H1 (cell line): ENCODE data around the gene FRMPD1. TPM values are rescaled to one million over a fixed set of nuclear protein-coding genes. Genes with fewer than 3 reads are reported as not detected.

Experiments used
- BRCA1 ChIP-seq: IDR thresholded peaks from 2 replicates; pipeline ENCODE4 v1.6.1; 2012; ENCODE audit warnings: low read depth, low read length, improper control_type of control experiment
- HDAC2 ChIP-seq, 2 experiments: fragments of 300-600 bp in 1 of 2; sonication (generic) in 1 of 2; IDR thresholded peaks; 2 replicates each; pipeline ENCODE4 v1.6.1; 2011 to 2012; ENCODE audit warnings: low read depth in 2 of 2, low read length in 2 of 2, mild to moderate bottlenecking in 2 of 2, moderate library complexity in 2 of 2, borderline replicate concordance in 1 of 2, inconsistent platforms in 1 of 2
- MAFK ChIP-seq: IDR thresholded peaks from 2 replicates; pipeline ENCODE4 v1.6.1; 2012; ENCODE audit warnings: low read depth, mild to moderate bottlenecking, improper control_type of control experiment, low read length
- RBBP5 ChIP-seq: IDR thresholded peaks from 2 replicates; pipeline ENCODE4 v1.7.1; 2012; ENCODE audit warnings: low read depth, mild to moderate bottlenecking, inconsistent platforms, low read length, moderate library complexity, borderline replicate concordance
- polyA plus RNA-seq, 7 experiments: library from polyadenylated mRNA; depleted of rRNA in 3 of 7; stranded (reverse) in 5 of 7; unstranded in 2 of 7; fragments of >200 nt in 5 of 7; fragments of 200-250 nt in 2 of 7; gene quantifications; 1 replicate in 5 of 7; 2 replicates in 1 of 7; 4 replicates in 1 of 7; pipeline versions ENCODE4 v1.2.1 to v1.2.3, GENCODE V29; 2011 to 2013; ENCODE audit warnings: missing spikeins in 2 of 7, mixed read lengths in 2 of 7
- total RNA-seq: library from RNA; stranded (reverse); fragmentation: NEBNext Ultra II Directional; extraction: Animal tissue kit (Norgen Biotek cat#: 25700); gene quantifications from 2 replicates; pipeline ENCODE4 v1.2.1, GENCODE V29; 2021
- TF ChIP-seq, protein P1 (sequence below), 3 experiments: IDR thresholded peaks; 1 replicate in 2 of 3; 2 replicates in 1 of 3; pipeline versions ENCODE4 v1.5.1 to v1.6.1; 2011; ENCODE audit warnings: low read length in 3 of 3, mild to moderate bottlenecking in 3 of 3, inconsistent platforms in 2 of 3, low read depth in 1 of 3, moderate library complexity in 1 of 3; ENCODE audit not compliant: insufficient read depth in 1 of 3; ENCODE audit errors: control extremely low read depth in 1 of 3

The FRMPD1 gene
- total and polyA plus RNA-seq, 2 of the 8 experiments (the other 6 are each of a cell fraction or from before 2014, with no cell fraction given) = 0.27 to 0.32 TPM

DNA sequence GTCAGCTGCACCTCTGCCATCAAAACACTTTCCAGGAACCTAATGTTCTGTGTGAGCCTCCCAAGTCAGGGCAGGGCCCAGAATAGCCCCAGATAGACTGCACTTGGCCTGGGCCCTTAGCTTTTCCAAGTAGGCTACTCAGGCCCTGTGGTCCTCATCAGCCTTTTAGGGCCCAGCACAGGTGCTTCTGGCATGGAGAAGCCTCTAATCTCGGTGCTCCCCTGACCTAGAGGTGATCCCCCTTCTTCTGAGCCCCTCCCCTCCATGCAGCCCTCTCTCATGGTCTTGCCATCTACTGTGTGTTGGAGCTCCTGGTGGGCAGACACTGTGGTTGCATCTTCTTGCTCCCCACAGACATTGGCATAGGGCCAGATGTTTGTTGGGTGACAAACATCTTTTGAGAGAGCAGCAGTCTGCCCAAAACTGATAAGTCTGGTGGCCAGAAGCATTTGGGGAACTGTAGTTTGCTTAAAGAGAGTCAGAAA lies 28.1 kb downstream of the FRMPD1 start (continued):
- TF ChIP-seq, protein P1, sequence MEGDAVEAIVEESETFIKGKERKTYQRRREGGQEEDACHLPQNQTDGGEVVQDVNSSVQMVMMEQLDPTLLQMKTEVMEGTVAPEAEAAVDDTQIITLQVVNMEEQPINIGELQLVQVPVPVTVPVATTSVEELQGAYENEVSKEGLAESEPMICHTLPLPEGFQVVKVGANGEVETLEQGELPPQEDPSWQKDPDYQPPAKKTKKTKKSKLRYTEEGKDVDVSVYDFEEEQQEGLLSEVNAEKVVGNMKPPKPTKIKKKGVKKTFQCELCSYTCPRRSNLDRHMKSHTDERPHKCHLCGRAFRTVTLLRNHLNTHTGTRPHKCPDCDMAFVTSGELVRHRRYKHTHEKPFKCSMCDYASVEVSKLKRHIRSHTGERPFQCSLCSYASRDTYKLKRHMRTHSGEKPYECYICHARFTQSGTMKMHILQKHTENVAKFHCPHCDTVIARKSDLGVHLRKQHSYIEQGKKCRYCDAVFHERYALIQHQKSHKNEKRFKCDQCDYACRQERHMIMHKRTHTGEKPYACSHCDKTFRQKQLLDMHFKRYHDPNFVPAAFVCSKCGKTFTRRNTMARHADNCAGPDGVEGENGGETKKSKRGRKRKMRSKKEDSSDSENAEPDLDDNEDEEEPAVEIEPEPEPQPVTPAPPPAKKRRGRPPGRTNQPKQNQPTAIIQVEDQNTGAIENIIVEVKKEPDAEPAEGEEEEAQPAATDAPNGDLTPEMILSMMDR (IDR thresholded peaks at IDR 0.05; ENCODE audit: control extremely low read depth in 1 of 3, insufficient read depth in 1 of 3, low read depth in 1 of 3, low read length in 3 of 3) = peak in 2 of 3 experiments; percentile 17 to 20; a peak in 1 of 4 replicates
- TF ChIP-seq HDAC2 (IDR thresholded peaks at IDR 0.05; ENCODE audit: borderline replicate concordance in 1 of 2, low read depth in 2 of 2, low read length in 2 of 2) (no peak), BRCA1 (no peak), RBBP5 (no peak), MAFK (no peak)
